K562 (cell line): Measurements from ENCODE around the gene NEUROG1. TPM values are rescaled to one million over a fixed set of nuclear protein-coding genes. Genes with fewer than 3 reads are reported as not detected.

ENCODE experiments used
- ATAC-seq: fragments of 200-7000 bp; cut with Tn5 transposase; 3 replicates; pipeline ENCODE4 v1.9.1; 2020; ENCODE audit warnings: moderate library complexity
- BruUV-seq: library from RNA; stranded (reverse); fragments of 400-500 nt; replicated peaks from 2 replicates; lab custom pipeline; 2021; lab: Mats Ljungman, UMichigan
- CTCF ChIA-PET: fragments of 300-600 bp; formaldehyde crosslinking; extraction: SDS; loops from one replicate; lab custom pipeline; 2021; ENCODE audit warnings: low intra/inter-chr PET ratio; lab: Yijun Ruan, JAX
- POLR2A ChIA-PET: fragments of 300-600, 350-650 bp; sonication (Branson Sonifier 250); formaldehyde crosslinking; extraction: SDS; loops from one replicate; lab custom pipeline; 2021; ENCODE audit warnings: antibody characterized with exemption, inconsistent platforms; lab: Yijun Ruan, JAX
- DNase-seq, 4 experiments: peaks; one replicate each; pipeline versions ENCODE4 v3.0.0 to v3.0.0-alpha.2; 2011 to 2018; ENCODE audit warnings: low spot score in 3 of 4, mixed read lengths in 3 of 4; ENCODE audit errors: extremely low read depth in 1 of 4
- FAIRE-seq: peaks from 2 replicates; lab custom pipeline; 2011; peaks lifted over from hg19 to GRCh38; lab: Jason Lieb, UNC
- H2AFZ ChIP-seq: 2 replicates; pipeline ENCODE4 v1.6.0; 2011; ENCODE audit warnings: low read depth, low read length, control low read depth, inconsistent platforms
- H3K27ac ChIP-seq: fragments of 200-600 bp; 3 replicates; pipeline ENCODE4 v1.8.0; 2011; ENCODE audit warnings: low read depth, mild to moderate bottlenecking, control low read depth, inconsistent platforms, low read length, moderate library complexity, mixed read lengths; ENCODE audit errors: extremely low read depth
- H3K27me3 ChIP-seq, 2 experiments: fragments of 300-600 bp in 1 of 2; 2 replicates in 1 of 2; 3 replicates in 1 of 2; pipeline versions ENCODE4 v1.6.0 to v1.8.0; 2011; ENCODE audit warnings: inconsistent platforms in 2 of 2, low read length in 2 of 2, mild to moderate bottlenecking in 1 of 2, mixed read lengths in 1 of 2, moderate library complexity in 1 of 2; ENCODE audit not compliant: control insufficient read depth in 2 of 2, insufficient read depth in 2 of 2
- H3K36me3 ChIP-seq: fragments of 300-600 bp; 3 replicates; pipeline ENCODE4 v1.8.0; 2011; ENCODE audit warnings: mild to moderate bottlenecking, low read length, inconsistent platforms; ENCODE audit not compliant: control insufficient read depth, insufficient read depth
- H3K4me1 ChIP-seq, 2 experiments: fragments of 200-600 bp in 1 of 2; replicated peaks in 1 of 2; 2 replicates in 1 of 2; 3 replicates in 1 of 2; pipeline versions ENCODE4 v1.5.1 to v1.8.0; 2011; ENCODE audit warnings: inconsistent platforms in 2 of 2, low read length in 2 of 2, mild to moderate bottlenecking in 1 of 2, mixed read lengths in 1 of 2, moderate library complexity in 1 of 2; ENCODE audit not compliant: control insufficient read depth in 2 of 2, insufficient read depth in 2 of 2
- H3K4me2 ChIP-seq: 2 replicates; pipeline ENCODE4 v1.6.1; 2011; ENCODE audit warnings: low read length, control low read depth, inconsistent platforms, mixed read lengths; ENCODE audit not compliant: insufficient read depth
- H3K4me3 ChIP-seq: fragments of 200-600 bp; sonication (generic), shearing (Covaris generic); 2 replicates; pipeline ENCODE4 v1.5.1; 2016; ENCODE audit warnings: control low read depth, inconsistent platforms
- H3K79me2 ChIP-seq: fragments of 200-600 bp; 3 replicates; pipeline ENCODE4 v1.8.0; 2011; ENCODE audit warnings: low read length, inconsistent platforms; ENCODE audit not compliant: control insufficient read depth, insufficient read depth
- H3K9ac ChIP-seq, 2 experiments: 2 replicates each; pipeline versions ENCODE4 v1.6.0 to v1.6.1; 2011; ENCODE audit warnings: low read depth in 2 of 2, low read length in 2 of 2, control low read depth in 1 of 2, inconsistent platforms in 1 of 2, mild to moderate bottlenecking in 1 of 2, mixed read lengths in 1 of 2; ENCODE audit not compliant: insufficient read depth in 1 of 2
- H3K9me1 ChIP-seq: one replicate; pipeline ENCODE4 v1.6.0; 2011; ENCODE audit warnings: inconsistent platforms, mild to moderate bottlenecking, low read length, moderate library complexity; ENCODE audit not compliant: control insufficient read depth, insufficient read depth
- H3K9me3 ChIP-seq: replicated peaks from 2 replicates; pipeline ENCODE4 v1.5.1; 2011; ENCODE audit warnings: low read depth, low read length, inconsistent platforms; ENCODE audit not compliant: control insufficient read depth, insufficient read depth
- H4K20me1 ChIP-seq: replicated peaks from 2 replicates; pipeline ENCODE4 v1.6.1; 2011; ENCODE audit warnings: low read length, inconsistent platforms, mixed read lengths; ENCODE audit not compliant: control insufficient read depth, insufficient read depth
- ELF1 ChIP-seq: fragments of 200-800 bp; sonication (Bioruptor generic); IDR thresholded peaks from 2 replicates; pipeline ENCODE4 v1.6.1; 2016; ENCODE audit warnings: missing genetic modification characterization, missing compliant biosample characterization
- EP300 ChIP-seq: IDR thresholded peaks from 2 replicates; pipeline ENCODE4 v1.6.1; 2012; ENCODE audit warnings: low read length, improper control_type of control experiment
- ETV1 ChIP-seq: fragments of 450-650 bp; conservative IDR thresholded peaks from 2 replicates; pipeline ENCODE4 v1.6.1; 2016; ENCODE audit warnings: missing genetic modification characterization, control low read depth, low read depth, missing compliant biosample characterization
- FOSL1 ChIP-seq: fragments of 200-800 bp; sonication (Bioruptor generic); conservative IDR thresholded peaks from 2 replicates; pipeline ENCODE4 v1.6.1; 2016; ENCODE audit warnings: missing genetic modification characterization, missing compliant biosample characterization
- JUND ChIP-seq, 2 experiments: IDR thresholded peaks; 2 replicates in 1 of 2; 3 replicates in 1 of 2; pipeline ENCODE4 v1.6.1; 2011; ENCODE audit warnings: borderline replicate concordance in 2 of 2, low read depth in 2 of 2, low read length in 2 of 2, improper control_type of control experiment in 1 of 2, missing biosample characterization in 1 of 2, missing genetic modification characterization in 1 of 2, missing genetic modification reagents in 1 of 2
- L3MBTL2 ChIP-seq: fragments of 450-650 bp; IDR thresholded peaks from 2 replicates; pipeline ENCODE4 v1.6.1; 2016; ENCODE audit warnings: mild to moderate bottlenecking, moderate library complexity
- NFIX ChIP-seq: fragments of 250-450 bp; sonication (Bioruptor Pico); IDR thresholded peaks from 2 replicates; pipeline ENCODE4 v1.4.0; 2020; ENCODE audit warnings: low read depth, mild to moderate bottlenecking, moderate library complexity
- PTTG1 ChIP-seq: fragments of 450-650 bp; IDR thresholded peaks from 2 replicates; pipeline ENCODE4 v1.6.1; 2016; ENCODE audit warnings: low read depth, mild to moderate bottlenecking, missing genetic modification characterization, missing compliant biosample characterization
- PYGO2 ChIP-seq: fragments of 450-650 bp; IDR thresholded peaks from 2 replicates; pipeline ENCODE4 v1.6.1; 2016; ENCODE audit warnings: mild to moderate bottlenecking, missing genetic modification characterization, moderate library complexity, missing compliant biosample characterization
- SMARCA4 ChIP-seq: fragments of 450-650 bp; IDR thresholded peaks from 2 replicates; pipeline ENCODE4 v1.6.1; 2016
- ZNF395 ChIP-seq: fragments of 200-800 bp; sonication (Bioruptor generic); IDR thresholded peaks from 2 replicates; pipeline ENCODE4 v1.6.1; 2017; ENCODE audit warnings: missing genetic modification characterization, missing compliant biosample characterization
- ZNF699 ChIP-seq: fragments of 250-450 bp; sonication (Bioruptor Pico); IDR thresholded peaks from 2 replicates; pipeline ENCODE4 v1.8.0; 2021; ENCODE audit warnings: mild to moderate bottlenecking, moderate library complexity; ENCODE audit not compliant: insufficient replicate concordance
- WGBS: fragments of 100-300 bp; shearing (Covaris generic); methylation state at CpG from one replicate; pipeline ENCODE4 v1.1.6; 2016; ENCODE audit warnings: low coverage, mixed read lengths; ENCODE audit not compliant: insufficient coverage; ENCODE audit errors: missing lambda C conversion rate; 5-methylcytosine and 5-hydroxymethylcytosine counted together
- in situ Hi-C: fragments of 300-500 bp; cut with MboI; formaldehyde crosslinking; loops from 4 replicates; pipeline ENCODE4 v1.15.0; 2018; ENCODE audit warnings: inconsistent platforms, mixed read lengths
- intact Hi-C: fragments of 100-400 bp; cut with micrococcal nuclease; formaldehyde crosslinking; loops from 2 replicates; pipeline ENCODE4 v1.14.2; 2022
- polyA plus RNA-seq, 8 experiments: library from polyadenylated mRNA; depleted of rRNA in 4 of 8; stranded (reverse) in 5 of 8; unstranded in 3 of 8; fragments of >200 nt; fragmentation: Nextera tagmentation in 2 of 8; fragmentation: Illumina TruSeq in 1 of 8; extraction: Ambion mirVana in 2 of 8; extraction: Trizol in 1 of 8; gene quantifications; 2 replicates each; pipeline versions ENCODE4 v1.2.1 to v1.2.3, GENCODE V29; 2011 to 2014; ENCODE audit warnings: inconsistent platforms in 1 of 8, missing spikeins in 1 of 8
- total RNA-seq, 7 experiments: library from RNA; depleted of rRNA in 6 of 7; stranded (reverse); fragments of >200 nt in 6 of 7; fragmentation: Illumina TruSeq in 2 of 7; extraction: Trizol in 2 of 7; gene quantifications; 2 replicates each; pipeline versions ENCODE4 v1.2.1 to v1.2.3, GENCODE V29; 2011 to 2021; ENCODE audit warnings: low replicate concordance in 1 of 7
- TF ChIP-seq, protein P1 (sequence below): fragments of 250-450 bp; sonication (Bioruptor Pico); IDR thresholded peaks from 2 replicates; pipeline ENCODE4 v1.4.0; 2020; ENCODE audit warnings: mild to moderate bottlenecking, moderate library complexity, borderline replicate concordance

The NEUROG1 gene
- total and polyA plus RNA-seq, 9 of the 15 experiments (the other 6 are each of a cell fraction or from before 2014, with no cell fraction given) = not detected

GRCh38 chr5:135521964-135522363 lies 13.8 kb downstream of the NEUROG1 start (continued):
- TF ChIP-seq, protein P1, sequence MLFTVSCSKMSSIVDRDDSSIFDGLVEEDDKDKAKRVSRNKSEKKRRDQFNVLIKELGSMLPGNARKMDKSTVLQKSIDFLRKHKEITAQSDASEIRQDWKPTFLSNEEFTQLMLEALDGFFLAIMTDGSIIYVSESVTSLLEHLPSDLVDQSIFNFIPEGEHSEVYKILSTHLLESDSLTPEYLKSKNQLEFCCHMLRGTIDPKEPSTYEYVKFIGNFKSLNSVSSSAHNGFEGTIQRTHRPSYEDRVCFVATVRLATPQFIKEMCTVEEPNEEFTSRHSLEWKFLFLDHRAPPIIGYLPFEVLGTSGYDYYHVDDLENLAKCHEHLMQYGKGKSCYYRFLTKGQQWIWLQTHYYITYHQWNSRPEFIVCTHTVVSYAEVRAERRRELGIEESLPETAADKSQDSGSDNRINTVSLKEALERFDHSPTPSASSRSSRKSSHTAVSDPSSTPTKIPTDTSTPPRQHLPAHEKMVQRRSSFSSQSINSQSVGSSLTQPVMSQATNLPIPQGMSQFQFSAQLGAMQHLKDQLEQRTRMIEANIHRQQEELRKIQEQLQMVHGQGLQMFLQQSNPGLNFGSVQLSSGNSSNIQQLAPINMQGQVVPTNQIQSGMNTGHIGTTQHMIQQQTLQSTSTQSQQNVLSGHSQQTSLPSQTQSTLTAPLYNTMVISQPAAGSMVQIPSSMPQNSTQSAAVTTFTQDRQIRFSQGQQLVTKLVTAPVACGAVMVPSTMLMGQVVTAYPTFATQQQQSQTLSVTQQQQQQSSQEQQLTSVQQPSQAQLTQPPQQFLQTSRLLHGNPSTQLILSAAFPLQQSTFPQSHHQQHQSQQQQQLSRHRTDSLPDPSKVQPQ (CRISPR knock-in tag) = no peak
- TF ChIP-seq PTTG1 (tag) = no peak
- TF ChIP-seq ZNF699 = no peak

- ChIA-PET CTCF (no interaction called here), POLR2A (interaction anchor here (0.9 to 1.3 kb wide), 3 partner anchors 14 to 128 kb away, joined by 3 to 4 read pairs (median 3); no protein-coding TSS in a partner anchor)
- H3K36me3 ChIP-seq = no peaks in the 10 kb centered on the region
- H3K27ac ChIP-seq = no peak overlapping the region
- no peak for FAIRE-seq
- no peaks in the 10 kb centered on the region for H4K20me1 ChIP-seq
- intact Hi-C loops (no loop called here), in situ Hi-C loops (no loop called here)
- H3K4me3 ChIP-seq = no peak overlapping the region
- H2AFZ ChIP-seq = peak overlapping the region; percentile 37; the same call in 1 of the 2 replicates
- H3K9me3 ChIP-seq = peaks cover 2% of the 10 kb centered on the region; the same call in 1 of the 2 replicates
- no peak for DNase-seq
- no peak for ATAC-seq
- H3K4me1 ChIP-seq = no peaks in the 10 kb centered on the region; a peak in 1 of 5 replicates
- H3K9ac ChIP-seq = no peak overlapping the region
- H3K9me1 ChIP-seq = no peaks in the 10 kb centered on the region
- no peaks in the 10 kb centered on the region for H3K27me3 ChIP-seq
- no peaks in the 10 kb centered on the region for H3K79me2 ChIP-seq
- 17% methylated on average over 4 of the region's 4 CpGs for WGBS
- H3K4me2 ChIP-seq = no peak overlapping the region
- no TSS peak for BruUV-seq
- TF ChIP-seq ELF1 (tag) = peak; percentile 49; the same call in 1 of the 2 replicates
- peak; percentile 65 for TF ChIP-seq L3MBTL2
- TF ChIP-seq JUND (IDR thresholded peaks at IDR 0.05; ENCODE audit: borderline replicate concordance, low read depth, low read length) = no peak
- peak; percentile 34; the same call in 1 of the 3 replicates for TF ChIP-seq JUND (tag; IDR thresholded peaks at IDR 0.05; ENCODE audit: borderline replicate concordance, low read depth, low read length)
- TF ChIP-seq ZNF395 (CRISPR knock-in tag) = 0 out of 2 replicates have a peak, but pooled peaks have one; percentile 32
- 0 out of 2 replicates have a peak, but pooled peaks have one; percentile 31 for TF ChIP-seq EP300
- peak; percentile 47; the same call in 1 of the 2 replicates for TF ChIP-seq PYGO2 (tag)
- peak; percentile 68 for TF ChIP-seq FOSL1
- peak; percentile 60 for TF ChIP-seq ETV1 (tag)
- TF ChIP-seq NFIX (CRISPR knock-in tag) = no peak
- peak; percentile 27; the same call in 1 of the 2 replicates for TF ChIP-seq SMARCA4
Measured at GRCh38 chr5:135517631-135518030, 18.1 kb downstream of the NEUROG1 start.
